K562 (cell line): ENCODE results near the gene PIGT. TPM values are rescaled to one million over a fixed set of nuclear protein-coding genes. Genes with fewer than 3 reads are reported as not detected.

Experiments
- DACH1 ChIP-seq: fragments of 450-650 bp; IDR thresholded peaks from 2 replicates; pipeline ENCODE4 v1.6.1; 2018; ENCODE audit not compliant: partially characterized antibody
- DIDO1 ChIP-seq: fragments of 450-650 bp; IDR thresholded peaks from 2 replicates; pipeline ENCODE4 v1.6.1; 2016; ENCODE audit warnings: low read depth, missing biosample characterization, missing genetic modification characterization
- HNRNPLL ChIP-seq: fragments of 200-400 bp; formaldehyde crosslinking; IDR thresholded peaks from 2 replicates; pipeline ENCODE4 v1.6.1; 2017; ENCODE audit warnings: low read length, low read depth, mild to moderate bottlenecking; ENCODE audit not compliant: poor library complexity, severe bottlenecking
- NCOA4 ChIP-seq: fragments of 450-650 bp; IDR thresholded peaks from 2 replicates; pipeline ENCODE4 v1.6.1; 2018; ENCODE audit warnings: mild to moderate bottlenecking; ENCODE audit not compliant: partially characterized antibody
- NR1H2 ChIP-seq: sonication (generic); formaldehyde crosslinking; IDR thresholded peaks from 2 replicates; pipeline ENCODE4 v1.4.0; 2020; ENCODE audit warnings: mild to moderate bottlenecking, missing genetic modification reagents
- PBX2 ChIP-seq, 2 experiments: IDR thresholded peaks in 1 of 2; conservative IDR thresholded peaks in 1 of 2; 2 replicates each; pipeline ENCODE4 v1.6.1; 2016; ENCODE audit warnings: low read depth in 2 of 2, mild to moderate bottlenecking in 1 of 2, missing compliant biosample characterization in 1 of 2, missing genetic modification characterization in 1 of 2, moderate library complexity in 1 of 2
- PKNOX1 ChIP-seq: fragments of 450-650 bp; IDR thresholded peaks from 2 replicates; pipeline ENCODE4 v1.6.1; 2016
- PTTG1 ChIP-seq: fragments of 450-650 bp; IDR thresholded peaks from 2 replicates; pipeline ENCODE4 v1.6.1; 2016; ENCODE audit warnings: low read depth, mild to moderate bottlenecking, missing genetic modification characterization, missing compliant biosample characterization
- TOE1 ChIP-seq, 2 experiments: fragments of 450-650 bp in 1 of 2; sonication (generic) in 1 of 2; formaldehyde crosslinking in 1 of 2; IDR thresholded peaks; 2 replicates each; pipeline versions ENCODE4 v1.7.1 to v1.8.0; 2016 to 2022; ENCODE audit warnings: borderline replicate concordance in 2 of 2, mild to moderate bottlenecking in 2 of 2, antibody characterized with exemption in 1 of 2, inconsistent platforms in 1 of 2, low read depth in 1 of 2, missing genetic modification reagents in 1 of 2, moderate library complexity in 1 of 2
- ZC3H4 ChIP-seq: sonication (generic); formaldehyde crosslinking; IDR thresholded peaks from 2 replicates; pipeline ENCODE4 v1.9.0; 2021; ENCODE audit warnings: missing genetic modification reagents, borderline replicate concordance
- ZEB2 ChIP-seq: fragments of 450-650 bp; IDR thresholded peaks from 2 replicates; pipeline ENCODE4 v1.6.1; 2016
- ZNF239 ChIP-seq: fragments of 250-450 bp; sonication (Bioruptor Pico); IDR thresholded peaks from 2 replicates; pipeline ENCODE4 v1.4.0; 2020; ENCODE audit warnings: mild to moderate bottlenecking
- ZNF639 ChIP-seq, 2 experiments: fragments of 200-800 bp in 1 of 2; sonication (Bioruptor generic) in 1 of 2; sonication (generic) in 1 of 2; formaldehyde crosslinking in 1 of 2; IDR thresholded peaks in 1 of 2; conservative IDR thresholded peaks in 1 of 2; 2 replicates each; pipeline versions ENCODE4 v1.5.0 to v1.6.1; 2016 to 2020; ENCODE audit warnings: missing compliant biosample characterization in 1 of 2, missing genetic modification characterization in 1 of 2, missing genetic modification reagents in 1 of 2
- polyA plus RNA-seq, 8 experiments: library from polyadenylated mRNA; depleted of rRNA in 4 of 8; stranded (reverse) in 5 of 8; unstranded in 3 of 8; fragments of >200 nt; fragmentation: Nextera tagmentation in 2 of 8; fragmentation: Illumina TruSeq in 1 of 8; extraction: Ambion mirVana in 2 of 8; extraction: Trizol in 1 of 8; gene quantifications; 2 replicates each; pipeline versions ENCODE4 v1.2.1 to v1.2.3, GENCODE V29; 2011 to 2014; ENCODE audit warnings: inconsistent platforms in 1 of 8, missing spikeins in 1 of 8
- total RNA-seq, 7 experiments: library from RNA; depleted of rRNA in 6 of 7; stranded (reverse); fragments of >200 nt in 6 of 7; fragmentation: Illumina TruSeq in 2 of 7; extraction: Trizol in 2 of 7; gene quantifications; 2 replicates each; pipeline versions ENCODE4 v1.2.1 to v1.2.3, GENCODE V29; 2011 to 2021; ENCODE audit warnings: low replicate concordance in 1 of 7

PIGT gene
- total and polyA plus RNA-seq, 9 of the 15 experiments (the other 6 are each of a cell fraction or from before 2014, with no cell fraction given) = 14.6 to 108 (median 46.9) TPM

GRCh38 chr20:45436732-45437485 lies 21.0 kb downstream of the PIGT start (continued):
- TF ChIP-seq ZNF639 (CRISPR knock-in tag; conservative IDR thresholded peaks at IDR 0.05 in 1 of 2, IDR thresholded peaks at IDR 0.05 in 1 of 2) = no peak
- no peak for TF ChIP-seq NCOA4
- TF ChIP-seq PBX2 (CRISPR knock-in tag; IDR thresholded peaks at IDR 0.05; ENCODE audit: low read depth) = no peak
- no peak for TF ChIP-seq PBX2 (tag; conservative IDR thresholded peaks at IDR 0.05; ENCODE audit: low read depth)
- peak; percentile 49; the same call in 1 of the 2 replicates for TF ChIP-seq ZEB2
- TF ChIP-seq ZNF239 (CRISPR knock-in tag) = no peak
- no peak for TF ChIP-seq NR1H2
- TF ChIP-seq PTTG1 (tag) = no peak
- TF ChIP-seq PKNOX1 = peak; percentile 7; the same call in 1 of the 2 replicates
- TF ChIP-seq DACH1 = no peak
- TF ChIP-seq DIDO1 (tag) = no peak
- no peak for TF ChIP-seq ZC3H4 (CRISPR knock-in tag)
- no peak for TF ChIP-seq HNRNPLL
- no peak for TF ChIP-seq TOE1 (IDR thresholded peaks at IDR 0.05; ENCODE audit: borderline replicate concordance)
- TF ChIP-seq TOE1 (CRISPR knock-in tag; IDR thresholded peaks at IDR 0.05; ENCODE audit: borderline replicate concordance, low read depth) = no peak
- TF ChIP-seq, all 486 proteins: peak for 50
